ENCODE data around the gene SUCLG1. TPM values are rescaled to one million over a fixed set of nuclear protein-coding genes. Genes with fewer than 3 reads are reported as not detected.
A peak's percentile ranks its signal among the peaks of the same experiment; 100 is the strongest.
"Not testable (repeated sequence)": the region's sequence is repeated elsewhere in the genome, so short reads cannot be mapped to it uniquely, and the experiment has no call there.

SUCLG1 gene
- total RNA-seq, 1 experiment from 2014 or later: 59.5 TPM

DNA sequence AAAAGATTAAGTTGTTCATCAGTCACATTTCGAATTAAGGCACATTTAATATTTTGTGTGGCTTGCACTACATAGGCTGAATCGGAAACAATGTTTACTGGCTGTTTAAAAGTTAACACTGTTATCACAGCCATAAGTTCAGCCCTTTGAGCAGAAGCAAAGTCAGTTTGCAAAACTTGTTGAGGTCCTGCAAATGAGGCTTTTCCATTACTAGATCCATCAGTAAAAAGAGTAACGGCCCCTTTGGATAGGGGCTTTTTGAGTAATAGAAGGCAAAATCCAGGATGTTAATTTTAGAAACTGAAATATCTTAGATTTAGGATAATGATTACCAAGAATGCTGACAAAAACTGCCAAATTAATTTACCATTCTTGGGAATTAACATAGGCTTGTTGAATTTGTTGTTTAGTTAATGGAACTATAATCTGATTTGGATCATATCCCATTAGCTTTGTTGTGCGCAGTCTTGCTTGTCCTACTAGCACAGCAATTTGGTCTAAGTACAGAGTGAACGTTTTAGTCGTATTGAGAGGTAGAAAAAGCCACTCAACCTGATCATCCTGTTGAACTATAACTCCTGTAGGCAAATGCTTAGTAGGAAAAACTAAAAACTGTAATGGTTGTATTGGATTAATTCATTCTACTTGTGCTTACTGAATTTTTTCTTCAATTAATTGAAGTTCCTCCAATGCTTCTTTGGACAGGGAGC, 13.9 kb upstream of the SUCLG1 start:
- Histone ChIP-seq H3F3A (ENCODE audit: insufficient read depth, low read depth) (peaks cover 8% of the 10 kb centered on the region; the same call in 1 of the 2 replicates), H3K9me3 (ENCODE audit: insufficient read depth, low read depth) (0 out of 2 replicates have a peak, but pooled peaks cover 10% of the 10 kb centered on the region), H3K4me1 (replicated peaks; ENCODE audit: insufficient read depth) (peaks cover 25% of the 10 kb centered on the region), H3K36me3 (ENCODE audit: low read depth) (no peaks in the 10 kb centered on the region), H3K79me2 (ENCODE audit: low read depth) (no peaks in the 10 kb centered on the region), H3K27me3 (ENCODE audit: insufficient read depth, low read depth) (no peaks in the 10 kb centered on the region), H3K4me3 (no peak overlapping the region), H2AFZ (no peak overlapping the region), H4K20me1 (ENCODE audit: insufficient read depth) (no peaks in the 10 kb centered on the region), H3K9me2 (ENCODE audit: insufficient read depth) (no peaks in the 10 kb centered on the region), H3K4me2 (0 out of 2 replicates have a peak overlapping the region, but pooled peaks have one; percentile 39), H3K27ac (no peak overlapping the region)
- ChIA-PET POLR2A (ENCODE audit: unreplicated experiment) (no interaction called here), CTCF (no interaction called here)
- DNase-seq: no peak
- no peak for TF ChIP-seq EZH2 (IDR thresholded peaks at IDR 0.05; ENCODE audit: low read depth)
- TF ChIP-seq, protein P1, sequence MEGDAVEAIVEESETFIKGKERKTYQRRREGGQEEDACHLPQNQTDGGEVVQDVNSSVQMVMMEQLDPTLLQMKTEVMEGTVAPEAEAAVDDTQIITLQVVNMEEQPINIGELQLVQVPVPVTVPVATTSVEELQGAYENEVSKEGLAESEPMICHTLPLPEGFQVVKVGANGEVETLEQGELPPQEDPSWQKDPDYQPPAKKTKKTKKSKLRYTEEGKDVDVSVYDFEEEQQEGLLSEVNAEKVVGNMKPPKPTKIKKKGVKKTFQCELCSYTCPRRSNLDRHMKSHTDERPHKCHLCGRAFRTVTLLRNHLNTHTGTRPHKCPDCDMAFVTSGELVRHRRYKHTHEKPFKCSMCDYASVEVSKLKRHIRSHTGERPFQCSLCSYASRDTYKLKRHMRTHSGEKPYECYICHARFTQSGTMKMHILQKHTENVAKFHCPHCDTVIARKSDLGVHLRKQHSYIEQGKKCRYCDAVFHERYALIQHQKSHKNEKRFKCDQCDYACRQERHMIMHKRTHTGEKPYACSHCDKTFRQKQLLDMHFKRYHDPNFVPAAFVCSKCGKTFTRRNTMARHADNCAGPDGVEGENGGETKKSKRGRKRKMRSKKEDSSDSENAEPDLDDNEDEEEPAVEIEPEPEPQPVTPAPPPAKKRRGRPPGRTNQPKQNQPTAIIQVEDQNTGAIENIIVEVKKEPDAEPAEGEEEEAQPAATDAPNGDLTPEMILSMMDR (conservative IDR thresholded peaks at IDR 0.05): no peak
- BruUV-seq (replicated peaks): no TSS peak
- intact Hi-C loops (cut with micrococcal nuclease; ENCODE audit: unreplicated experiment): no loop called here

DNA sequence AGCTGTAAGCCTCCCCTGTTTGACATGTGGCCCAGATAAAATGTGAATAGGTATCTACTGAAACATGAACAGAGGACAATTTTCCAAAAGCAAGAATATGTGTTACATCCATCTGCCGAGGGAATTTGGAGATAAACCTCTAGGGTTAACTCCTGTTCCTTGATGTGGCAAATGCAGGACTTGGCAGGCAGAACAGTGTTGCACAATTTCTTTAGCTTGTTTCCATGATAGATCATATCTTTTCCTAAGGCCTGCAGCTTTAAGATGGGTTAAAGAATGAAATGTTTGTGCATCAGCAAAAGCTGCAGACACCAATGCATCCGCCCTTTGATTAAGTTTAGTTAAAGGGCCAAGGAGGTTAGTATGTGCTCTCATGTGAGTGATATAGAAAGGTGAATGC, 13.3 kb upstream of the SUCLG1 start:
- peaks cover 25% of the 10 kb centered on the region for H3K4me1 ChIP-seq (replicated peaks; ENCODE audit: insufficient read depth)
- H3K27me3 ChIP-seq (ENCODE audit: insufficient read depth, low read depth); H3K9me2 ChIP-seq (ENCODE audit: insufficient read depth); H3K36me3 ChIP-seq (ENCODE audit: low read depth); intact Hi-C loops (cut with micrococcal nuclease; ENCODE audit: unreplicated experiment); H4K20me1 ChIP-seq (ENCODE audit: insufficient read depth); H3K4me3 ChIP-seq; H3K79me2 ChIP-seq (ENCODE audit: low read depth); POLR2A ChIA-PET (ENCODE audit: unreplicated experiment); BruUV-seq (replicated peaks); H3F3A ChIP-seq (ENCODE audit: insufficient read depth, low read depth); H2AFZ ChIP-seq; H3K27ac ChIP-seq: not testable (repeated sequence)
- CTCF ChIA-PET: interaction anchor here (0.6 kb wide), 1 partner anchor 9 kb away, joined by 3 read pairs; no protein-coding TSS in a partner anchor
- peak in 1 of 2 experiments; percentile 62 for DNase-seq
- H3K9me3 ChIP-seq (ENCODE audit: insufficient read depth, low read depth): 0 out of 2 replicates have a peak, but pooled peaks cover 10% of the 10 kb centered on the region
- H3K4me2 ChIP-seq: 0 out of 2 replicates have a peak overlapping the region, but pooled peaks have one; percentile 39

DNA sequence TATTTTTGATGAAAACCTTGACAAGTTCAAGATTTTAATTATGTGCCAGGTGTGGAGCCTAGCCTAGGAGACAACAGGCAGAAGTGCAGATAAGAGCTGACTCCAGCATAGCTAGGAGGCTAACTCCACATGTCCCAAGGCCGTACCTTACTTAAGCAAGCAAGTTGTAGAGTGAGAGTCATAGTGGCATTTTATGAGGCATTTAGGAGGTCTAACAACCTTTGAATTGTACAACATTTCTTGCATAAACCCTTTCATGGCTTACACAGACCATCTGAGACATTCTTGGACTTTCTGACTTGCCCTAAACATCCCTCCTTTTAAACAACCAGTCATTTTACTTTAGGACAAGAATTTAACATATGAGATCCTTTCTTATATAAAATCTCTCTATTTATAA, 8.3 kb upstream of the SUCLG1 start:
- no peak overlapping the region for H3K27ac ChIP-seq
- no peaks in the 10 kb centered on the region for H3K36me3 ChIP-seq (ENCODE audit: low read depth)
- no peak overlapping the region for H2AFZ ChIP-seq
- no peaks in the 10 kb centered on the region for H3K27me3 ChIP-seq (ENCODE audit: insufficient read depth, low read depth)
- intact Hi-C loops (cut with micrococcal nuclease; ENCODE audit: unreplicated experiment): no loop called here
- H3K9me3 ChIP-seq (ENCODE audit: insufficient read depth, low read depth): 0 out of 2 replicates have a peak, but pooled peaks cover 10% of the 10 kb centered on the region
- H3K79me2 ChIP-seq (ENCODE audit: low read depth): no peaks in the 10 kb centered on the region
- H3K4me3 ChIP-seq: no peak overlapping the region
- peaks cover 2% of the 10 kb centered on the region for H3K4me1 ChIP-seq (replicated peaks; ENCODE audit: insufficient read depth)
- BruUV-seq (replicated peaks): no TSS peak
- H3K4me2 ChIP-seq: no peak overlapping the region
- TF ChIP-seq, protein P1 (conservative IDR thresholded peaks at IDR 0.05): no peak
- no peak for TF ChIP-seq EZH2 (IDR thresholded peaks at IDR 0.05; ENCODE audit: low read depth)
- no peaks in the 10 kb centered on the region for H3F3A ChIP-seq (ENCODE audit: insufficient read depth, low read depth)
- CTCF ChIA-PET: no interaction called here
- H3K9me2 ChIP-seq (ENCODE audit: insufficient read depth): no peaks in the 10 kb centered on the region
- H4K20me1 ChIP-seq (ENCODE audit: insufficient read depth): no peaks in the 10 kb centered on the region
- no peak for DNase-seq
- POLR2A ChIA-PET (ENCODE audit: unreplicated experiment): no interaction called here
